GM19467 (cell line): Measurements from ENCODE around the gene PML.
"Not testable (repeated sequence)": the region's sequence is repeated elsewhere in the genome, so short reads cannot be mapped to it uniquely, and the experiment has no call there.

ENCODE experiments used
- ATAC-seq: cut with Tn5 transposase; IDR thresholded peaks from one replicate; pipeline ENCODE4 v1.9.1; 2021; ENCODE audit warnings: mild to moderate bottlenecking, moderate library complexity; ENCODE audit not compliant: unreplicated experiment

The PML gene

DNA sequence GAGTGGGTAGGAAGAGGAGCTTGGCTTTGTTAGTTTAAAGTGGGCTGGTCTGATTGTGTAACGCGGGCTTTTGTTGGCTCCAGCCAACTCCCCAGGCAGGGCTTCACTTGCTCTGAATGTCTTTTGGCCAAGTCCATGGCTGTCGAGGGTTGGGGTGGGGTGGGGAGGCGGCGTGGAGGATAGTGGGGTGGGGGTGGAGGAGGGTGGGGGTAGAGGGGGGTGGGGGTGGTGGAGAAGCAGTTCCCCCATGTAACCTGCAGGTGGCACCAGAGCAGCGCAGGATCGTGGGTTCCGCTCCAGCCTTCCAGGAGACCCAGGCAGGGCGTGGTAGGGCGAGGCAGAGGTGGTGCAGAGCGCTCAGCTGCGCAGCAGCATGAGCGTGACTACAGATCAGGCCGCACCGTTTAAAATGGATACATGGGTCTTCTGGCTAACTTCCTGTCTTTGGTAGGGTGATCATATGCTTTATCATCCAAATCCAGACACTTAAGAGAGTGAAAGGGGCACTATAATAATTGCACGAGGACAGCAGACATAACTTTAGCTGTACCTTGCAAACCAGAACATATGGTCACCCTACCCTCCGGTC lies 59.5 kb downstream of the PML start:
- no peak for ATAC-seq

GRCh38 chr15:74055804-74056203 lies 61.3 kb downstream of the PML start:
- no peak for ATAC-seq

GRCh38 chr15:74056330-74056729 lies 61.8 kb downstream of the PML start:
- ATAC-seq = not testable (repeated sequence)

GRCh38 chr15:74059050-74059833 lies 64.7 kb downstream of the PML start:
- ATAC-seq = not testable (repeated sequence)

GRCh38 chr15:74060251-74060650 lies 65.7 kb downstream of the PML start:
- no peak for ATAC-seq

- ATAC-seq = no peak
Measured at GRCh38 chr15:74062236-74062635, 67.7 kb downstream of the PML start.

DNA sequence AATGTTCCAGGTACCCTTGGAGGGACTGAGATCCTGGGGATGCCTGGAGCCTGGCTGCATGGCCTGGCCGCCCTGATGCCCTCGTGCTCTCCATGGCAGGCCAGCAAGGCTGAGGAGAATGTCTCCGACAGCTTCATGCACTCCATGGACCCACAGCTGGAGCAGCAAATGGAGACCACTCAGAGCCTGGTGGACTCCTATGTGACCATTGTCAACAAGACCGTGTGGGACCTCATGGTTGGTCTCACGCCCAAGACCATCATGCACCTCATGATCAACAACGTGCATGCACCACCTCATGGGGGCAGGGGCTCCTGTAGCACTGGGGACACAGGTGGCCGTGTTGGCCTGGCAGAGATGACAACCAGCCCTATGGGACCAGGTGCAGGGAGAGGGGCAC lies 68.2 kb downstream of the PML start:
- no peak for ATAC-seq

GRCh38 chr15:74063425-74064146 lies 69.1 kb downstream of the PML start:
- not testable (repeated sequence) for ATAC-seq

DNA sequence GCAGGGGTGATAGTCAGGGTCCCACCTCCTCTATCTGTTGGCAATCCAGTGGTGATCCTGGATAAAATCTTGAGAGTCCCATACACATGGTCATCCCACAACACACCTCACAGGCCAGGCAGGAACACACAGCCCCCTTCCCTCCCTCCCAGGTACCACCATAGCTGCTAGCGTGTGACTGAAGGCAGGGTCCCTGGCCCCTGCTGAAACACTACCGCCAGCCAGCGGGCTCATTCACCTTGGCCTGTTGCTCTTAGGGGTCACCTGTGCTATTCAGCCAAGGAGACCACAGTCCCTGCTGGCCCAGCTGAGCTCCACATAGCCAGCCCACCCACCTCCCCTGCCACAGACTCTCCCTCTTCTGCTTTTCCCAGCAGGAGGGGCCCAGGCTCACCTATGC lies 69.7 kb downstream of the PML start:
- not testable (repeated sequence) for ATAC-seq

GRCh38 chr15:74064822-74065221 lies 70.3 kb downstream of the PML start:
- ATAC-seq = not testable (repeated sequence)

GRCh38 chr15:74065684-74066411 lies 71.3 kb downstream of the PML start:
- ATAC-seq = not testable (repeated sequence)

DNA sequence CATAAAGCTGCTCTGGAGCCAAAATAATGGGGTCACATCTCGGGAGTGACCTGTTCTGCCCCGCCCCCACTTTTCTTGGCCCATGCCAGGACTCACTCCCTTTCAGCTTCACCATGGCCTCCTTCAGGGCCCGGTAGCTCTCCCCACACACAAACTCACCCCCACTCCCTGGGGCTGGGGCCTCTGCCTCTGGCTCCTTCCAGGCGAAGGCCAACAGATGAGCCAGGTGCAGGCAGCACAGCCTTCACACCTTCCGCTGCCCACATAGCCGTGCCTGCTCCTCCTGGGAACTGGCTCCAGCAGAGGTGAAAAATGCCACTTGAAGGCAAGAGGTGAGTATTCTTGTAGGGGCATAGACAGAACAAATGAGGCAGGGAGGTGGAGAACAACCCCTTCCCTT lies 77.1 kb downstream of the PML start:
- not testable (repeated sequence) for ATAC-seq

DNA sequence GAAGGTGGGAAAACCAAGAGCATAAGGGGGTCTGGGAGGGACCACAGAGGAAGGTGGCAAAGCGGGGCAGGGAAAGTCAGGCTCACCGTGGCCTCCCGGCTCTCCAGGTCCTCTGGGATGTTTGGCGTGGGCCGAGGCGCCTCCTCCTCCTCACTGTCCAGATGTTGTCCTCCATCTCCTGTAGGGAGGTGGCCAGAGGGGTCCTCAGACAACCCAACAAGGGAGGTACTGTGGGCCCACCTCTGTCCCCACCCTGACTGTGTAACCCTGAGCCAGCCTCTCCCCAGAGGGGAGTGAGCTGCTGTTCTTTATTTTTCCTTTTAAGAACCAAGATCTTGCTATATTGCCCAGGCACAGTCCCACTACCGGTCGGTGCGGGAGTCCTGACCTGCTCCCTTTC lies 77.6 kb downstream of the PML start:
- not testable (repeated sequence) for ATAC-seq

- ATAC-seq = not testable (repeated sequence)
Measured at GRCh38 chr15:74072614-74073337, 78.3 kb downstream of the PML start.

- ATAC-seq = not testable (repeated sequence)
Measured at GRCh38 chr15:74075781-74076180, 81.3 kb downstream of the PML start.

DNA sequence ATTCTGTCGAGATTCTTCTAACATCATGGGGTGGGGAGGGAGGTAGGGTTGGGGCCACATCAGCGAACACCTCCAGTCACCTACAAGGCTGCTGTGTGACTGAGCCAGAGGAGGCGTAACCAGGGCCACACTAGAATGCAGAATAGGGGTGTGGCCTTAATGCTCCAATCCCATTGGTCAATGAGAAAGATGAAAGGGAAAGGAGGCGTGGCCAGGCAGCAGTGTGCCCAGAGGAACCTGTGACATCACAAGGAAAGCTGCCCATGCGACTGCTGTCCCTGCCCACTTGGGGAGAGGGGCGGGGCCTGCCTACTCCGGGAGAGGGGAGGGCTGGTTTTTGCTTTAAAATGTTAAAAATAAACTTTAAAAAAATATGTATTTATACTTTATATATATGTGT lies 87.9 kb downstream of the PML start, which contains the start of gene GOLGA6A:
GOLGA6A (minus strand) TSS at position 101 of the 400 bp plus-strand sequence; CDS start at position 60, 41 bp downstream.
- not testable (repeated sequence) for ATAC-seq

GRCh38 chr15:74094567-74094966 lies 100.1 kb downstream of the PML start:
- ATAC-seq = not testable (repeated sequence)

GRCh38 chr15:74095610-74096009 lies 101.1 kb downstream of the PML start:
- ATAC-seq = not testable (repeated sequence)

DNA sequence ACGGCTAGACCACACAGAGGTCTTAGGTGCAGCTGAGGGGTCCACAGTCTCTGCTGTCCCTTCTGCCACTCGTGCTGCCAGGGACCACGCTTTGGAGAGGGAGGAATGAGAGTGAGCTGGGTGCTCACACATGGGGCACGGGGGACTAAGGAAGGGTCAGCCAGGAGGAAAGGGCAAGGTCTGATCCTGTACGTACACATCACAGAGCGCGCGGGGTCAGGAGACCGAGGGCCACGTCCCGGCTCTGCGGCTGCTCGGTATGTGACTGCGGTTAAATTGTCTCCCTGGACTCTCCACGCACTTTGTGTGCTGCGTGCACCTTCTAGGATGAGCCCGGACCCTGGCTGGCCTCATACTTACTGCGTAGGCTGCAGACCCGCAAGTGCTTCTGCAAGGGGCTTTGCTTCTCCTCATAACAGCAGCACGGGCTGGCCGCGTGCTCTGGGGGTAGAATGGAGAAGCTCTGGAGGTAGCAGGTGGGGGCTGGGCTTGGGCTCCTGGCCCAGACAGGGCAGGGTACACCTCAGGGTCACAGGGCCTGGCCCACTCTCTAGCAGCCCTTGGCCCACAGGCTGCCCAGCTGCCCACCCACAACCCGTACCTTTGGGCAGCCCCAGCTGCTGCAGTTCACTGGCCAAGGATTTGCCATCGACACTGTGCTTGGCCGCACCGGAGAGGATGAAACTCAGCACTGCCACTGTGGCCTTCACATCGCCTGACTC lies 102.4 kb downstream of the PML start:
- ATAC-seq = not testable (repeated sequence)
